Heart right ventricle (tissue), 16 donors: ENCODE results near the gene INCA1. TPM values are rescaled to one million over a fixed set of nuclear protein-coding genes. Genes with fewer than 3 reads are reported as not detected.

Experiments
- ATAC-seq, 8 donors: fragments of 200-7000 bp; cut with Tn5 transposase; one replicate each; pipeline ENCODE4 v1.9.1; 2020; ENCODE audit warnings: mild to moderate bottlenecking in 8 of 8, moderate library complexity in 8 of 8, moderate number of reproducible peaks in 1 of 8
- DNase-seq, 2 donors: peaks; one replicate each; pipeline ENCODE4 v3.0.0-alpha.2; 2020
- H3K27ac ChIP-seq, 10 donors: fragments of 200-600 bp; sonication (generic) in 2 of 10; one replicate each; pipeline versions ENCODE4 v1.5.0 to v1.8.0; 2020 to 2022; ENCODE audit warnings: mild to moderate bottlenecking in 3 of 10
- H3K27me3 ChIP-seq, 7 donors: fragments of 200-600 bp; one replicate each; pipeline ENCODE4 v1.8.0; 2021 to 2022; ENCODE audit warnings: mild to moderate bottlenecking in 2 of 7
- H3K36me3 ChIP-seq, 9 donors: fragments of 200-600 bp; sonication (generic) in 1 of 9; one replicate each; pipeline versions ENCODE4 v1.5.0 to v1.8.0; 2020 to 2022; ENCODE audit warnings: mild to moderate bottlenecking in 2 of 9
- H3K4me1 ChIP-seq, 9 donors: fragments of 200-600 bp; sonication (generic) in 1 of 9; one replicate each; pipeline versions ENCODE4 v1.5.0 to v1.8.0; 2020 to 2022; ENCODE audit warnings: mild to moderate bottlenecking in 4 of 9
- H3K4me3 ChIP-seq, 10 donors: fragments of 200-600 bp; sonication (generic) in 2 of 10; one replicate each; pipeline versions ENCODE4 v1.5.0 to v1.8.0; 2020 to 2022; ENCODE audit warnings: mild to moderate bottlenecking in 7 of 10, moderate library complexity in 2 of 10
- H3K9me3 ChIP-seq, 11 donors: fragments of 200-600 bp in 10 of 11; sonication (generic) in 2 of 11; one replicate each; pipeline versions ENCODE4 v1.5.0 to v1.8.0; 2013 to 2022; ENCODE audit warnings: mild to moderate bottlenecking in 2 of 11, control low read depth in 1 of 11, moderate library complexity in 1 of 11
- WGBS, 2 donors: extraction: QIAGEN DNeasy Blood & Tissue Kit; methylation state at CpG; one replicate each; pipeline ENCODE4 v1.1.7; 2013; ENCODE audit warnings: inconsistent platforms in 1 of 2; 5-methylcytosine and 5-hydroxymethylcytosine counted together
- intact Hi-C, 10 donors: fragments of 100-400 bp; cut with DNase I; formaldehyde crosslinking; loops; one replicate each; pipeline versions ENCODE4 v1.11.1 to v1.14.2; 2022
- polyA plus RNA-seq, 2 donors: library from polyadenylated mRNA; stranded (reverse); fragments of 200-250 nt; gene quantifications; one replicate each; pipeline ENCODE4 v1.2.3, GENCODE V29; 2013
- total RNA-seq, 10 donors: library from RNA; stranded (reverse); fragmentation: NEBNext Ultra II Directional in 3 of 10; extraction: Animal tissue kit (Norgen Biotek cat#: 25700) in 3 of 10; gene quantifications; one replicate each; pipeline versions ENCODE4 v1.2.1 to v1.2.4, GENCODE V29; 2021 to 2023
- TF ChIP-seq, protein P1 (sequence below), 9 donors: fragments of 200-600 bp; sonication (generic) in 2 of 9; IDR thresholded peaks; one replicate each; pipeline versions ENCODE4 v1.5.0 to v1.8.0; 2021 to 2022; ENCODE audit warnings: antibody characterized with exemption in 9 of 9, mild to moderate bottlenecking in 5 of 9, moderate library complexity in 1 of 9
- donor health status: Arrhythmogenic right ventricular cardiomyopathy.
- donor health status: ischemic (EF 13 %, LVEDD 7.1; RV severe dilation, severe dysfunction).
- donor health status: healthy with polysubstance abuse.
- donor health status: DM: no; HTN: yes; CAD: no.
- donor health status: DM: no; HTN: no; CAD: no.
- donor health status: ischemic (EF 25% LVEDD 6.9; RV normal size, moderate dysfunction).
- donor health status: ischemic (EF 25% LVEDD 5.7; RV mildly dilated, moderate dysfunction).
- donor health status: healthy.
- donor health status: DM: yes; HTN: yes; CAD: no.
- donor health status: Ischemic cardiomyopathy.
- donor health status: ischemic (EF 35%, LVEDD 5.7; RV mildly dilated, moderate dysfunction).
- donor health status: nonischemic (EF 11% LVEDD 7.7; RV severe dilation, severe dysfunction).
- donor health status: DM: yes; HTN: yes; CAD: no.
- donor health status: PGD.
- donor health status: ischemic (EF 29% LVEDD 5.4; RV normal size, mild dysfunction).
- donor health status: nonischemic (EF 23%, LVEDD 6.1; RV moderate dilation, normal function).

The INCA1 gene
- total and polyA plus RNA-seq, 12 donors = 0.83 to 7.8 (median 2.2) TPM

DNA sequence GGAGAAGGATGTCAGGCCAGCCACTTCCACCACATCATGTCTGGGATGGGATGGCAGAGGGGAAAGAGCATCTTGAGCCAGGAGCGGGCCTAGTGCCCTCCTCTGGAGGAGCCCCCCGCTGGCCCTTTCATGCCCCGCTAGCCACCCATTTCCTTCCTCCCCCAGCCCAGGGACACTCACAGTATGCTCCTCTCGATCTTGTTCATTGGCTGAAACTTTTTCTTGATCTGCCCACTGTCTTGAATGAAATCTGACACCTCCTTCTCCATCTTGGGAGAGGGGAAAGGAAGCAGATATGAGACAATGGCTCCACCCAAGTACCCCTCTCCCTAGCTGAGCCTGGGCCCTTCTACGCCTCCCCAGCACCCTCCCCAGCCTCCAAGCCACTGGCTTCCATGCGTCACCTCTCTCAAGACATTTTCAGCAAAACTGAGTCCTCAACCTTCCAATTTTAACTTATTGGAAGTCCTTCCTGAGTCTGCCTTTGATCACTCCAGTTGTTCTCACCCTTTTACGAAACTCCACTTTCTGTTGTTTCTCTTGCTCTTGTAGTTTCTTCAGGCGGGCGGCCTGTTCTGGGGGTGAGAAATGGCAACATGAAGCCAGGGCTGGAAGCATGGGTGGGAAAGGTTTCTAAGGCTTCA is 36.9 kb downstream of the INCA1 start:
- DNase-seq (no peak), ATAC-seq (no peak)
- H3K27me3 ChIP-seq = no peaks in the 10 kb centered on the region
- no peak overlapping the region for H3K4me3 ChIP-seq
- intact Hi-C loops = no loop called here
- no peaks in the 10 kb centered on the region for H3K9me3 ChIP-seq
- no peak overlapping the region for H3K27ac ChIP-seq
- H3K4me1 ChIP-seq = peaks cover 0 to 28% (median 2%) of the 10 kb centered on the region in 9 donors
- 84 to 85% methylated on average over 9 of the region's 9 CpGs for WGBS, 2 donors
- peaks cover 0 to 57% (median 18%) of the 10 kb centered on the region in 9 donors for H3K36me3 ChIP-seq
- TF ChIP-seq, protein P1, sequence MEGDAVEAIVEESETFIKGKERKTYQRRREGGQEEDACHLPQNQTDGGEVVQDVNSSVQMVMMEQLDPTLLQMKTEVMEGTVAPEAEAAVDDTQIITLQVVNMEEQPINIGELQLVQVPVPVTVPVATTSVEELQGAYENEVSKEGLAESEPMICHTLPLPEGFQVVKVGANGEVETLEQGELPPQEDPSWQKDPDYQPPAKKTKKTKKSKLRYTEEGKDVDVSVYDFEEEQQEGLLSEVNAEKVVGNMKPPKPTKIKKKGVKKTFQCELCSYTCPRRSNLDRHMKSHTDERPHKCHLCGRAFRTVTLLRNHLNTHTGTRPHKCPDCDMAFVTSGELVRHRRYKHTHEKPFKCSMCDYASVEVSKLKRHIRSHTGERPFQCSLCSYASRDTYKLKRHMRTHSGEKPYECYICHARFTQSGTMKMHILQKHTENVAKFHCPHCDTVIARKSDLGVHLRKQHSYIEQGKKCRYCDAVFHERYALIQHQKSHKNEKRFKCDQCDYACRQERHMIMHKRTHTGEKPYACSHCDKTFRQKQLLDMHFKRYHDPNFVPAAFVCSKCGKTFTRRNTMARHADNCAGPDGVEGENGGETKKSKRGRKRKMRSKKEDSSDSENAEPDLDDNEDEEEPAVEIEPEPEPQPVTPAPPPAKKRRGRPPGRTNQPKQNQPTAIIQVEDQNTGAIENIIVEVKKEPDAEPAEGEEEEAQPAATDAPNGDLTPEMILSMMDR (IDR thresholded peaks at IDR 0.05) = no peak

DNA sequence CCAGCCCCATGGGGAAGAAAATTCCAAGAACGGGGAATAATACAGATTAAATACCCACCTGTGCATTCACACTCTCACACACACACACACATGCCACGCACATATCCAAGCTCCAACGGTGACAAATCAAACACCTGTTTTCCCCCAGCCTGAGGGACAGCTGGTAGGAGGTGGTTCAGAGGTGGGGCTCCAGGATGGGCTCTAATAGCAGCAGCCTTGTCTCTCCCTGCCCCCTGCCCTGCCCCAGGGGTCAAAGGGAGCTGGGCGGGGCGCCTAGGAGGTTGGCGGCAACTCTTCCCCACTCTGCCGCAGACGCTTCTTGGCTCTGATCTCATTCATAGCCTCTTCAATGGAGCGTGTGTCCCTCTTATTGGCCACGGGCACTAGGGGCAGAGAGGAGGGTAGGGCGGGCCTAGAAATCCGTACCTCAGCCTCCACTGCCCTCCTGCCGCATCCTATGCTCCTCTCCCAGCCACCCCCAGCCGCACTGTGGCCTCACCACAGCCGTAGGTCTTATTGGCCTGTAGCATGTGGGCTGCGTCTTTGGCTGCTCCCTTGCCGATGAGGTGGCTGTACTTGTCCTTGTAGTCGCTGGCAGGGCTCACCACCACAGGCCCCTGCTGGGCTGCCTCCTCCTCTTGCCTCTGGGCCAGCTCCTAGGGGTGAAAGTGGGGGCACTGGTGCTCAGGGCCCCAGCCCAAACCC is 37.9 kb downstream of the INCA1 start:
- 83 to 91% methylated on average over 18 of the region's 18 CpGs for WGBS, 2 donors
- TF ChIP-seq, protein P1 (IDR thresholded peaks at IDR 0.05) = no peak
- no peaks in the 10 kb centered on the region for H3K27me3 ChIP-seq
- peak in 1 of 8 donors; percentile 24 for ATAC-seq
- H3K36me3 ChIP-seq = peaks cover 0 to 57% (median 22%) of the 10 kb centered on the region in 9 donors
- H3K27ac ChIP-seq = no peak overlapping the region
- H3K9me3 ChIP-seq = no peaks in the 10 kb centered on the region
- intact Hi-C loops = no loop called here
- no peak overlapping the region for H3K4me3 ChIP-seq
- peaks cover 0 to 26% (median 0%) of the 10 kb centered on the region in 9 donors for H3K4me1 ChIP-seq
- DNase-seq = no peak

GRCh38 chr17:4958102-4958501 is 39.2 kb downstream of the INCA1 start:
- no peak for DNase-seq
- intact Hi-C loops = no loop called here
- Histone ChIP-seq H3K4me3 (no peak overlapping the region), H3K9me3 (no peaks in the 10 kb centered on the region), H3K36me3 (peaks cover 0 to 55% (median 22%) of the 10 kb centered on the region in 9 donors), H3K27me3 (no peaks in the 10 kb centered on the region), H3K27ac (peak overlapping the region in 2 of 10 donors; percentile 6 to 41), H3K4me1 (peaks cover 0 to 34% (median 0%) of the 10 kb centered on the region in 9 donors)
- TF ChIP-seq, protein P1 (IDR thresholded peaks at IDR 0.05) = no peak
- WGBS, 2 donors = 53 to 69% methylated on average over 3 of the region's 3 CpGs
- peak in 3 of 8 donors; percentile 18 to 46 (median 34) for ATAC-seq

- H3K4me3 ChIP-seq = no peak overlapping the region
- no peak for ATAC-seq
- DNase-seq = no peak
- TF ChIP-seq, protein P1 (IDR thresholded peaks at IDR 0.05) = peak in 6 of 9 donors; percentile 21 to 45 (median 32)
- peaks cover 0 to 47% (median 22%) of the 10 kb centered on the region in 9 donors for H3K36me3 ChIP-seq
- intact Hi-C loops = no loop called here
- H3K27me3 ChIP-seq = no peaks in the 10 kb centered on the region
- no peak overlapping the region for H3K27ac ChIP-seq
- peaks cover 0 to 48% (median 0%) of the 10 kb centered on the region in 9 donors for H3K4me1 ChIP-seq
- H3K9me3 ChIP-seq = no peaks in the 10 kb centered on the region
- 76 to 78% methylated on average over 10 of the region's 10 CpGs for WGBS, 2 donors
Observed at GRCh38 chr17:4956493-4957061, 40.7 kb downstream of the INCA1 start.
